ENCODE results near the gene TAGLN3. TPM values are rescaled to one million over a fixed set of nuclear protein-coding genes. Genes with fewer than 3 reads are reported as not detected.
A peak's percentile ranks its signal among the peaks of the same experiment; 100 is the strongest.

TAGLN3 gene
- total and polyA plus RNA-seq, 2 donors (not counting 1 experiment from before 2014, with no cell fraction given), result 0.10 to 0.33 TPM

GRCh38 chr3:112038863-112039262 is 40.1 kb downstream of the TAGLN3 start:
- peak in 1 of 2 donors; percentile 50 for DNase-seq (ENCODE audit: low read depth in 2 of 2)
- no peak overlapping the region for H2AFZ ChIP-seq (ENCODE audit: low read length)
- H4K20me1 ChIP-seq (ENCODE audit: control insufficient read depth, extremely low read depth, insufficient read depth, low read length), result no peaks in the 10 kb centered on the region
- H3K79me2 ChIP-seq (ENCODE audit: control insufficient read depth, insufficient read depth, low read length), result no peaks in the 10 kb centered on the region
- no peaks in the 10 kb centered on the region for H3K9me3 ChIP-seq (ENCODE audit: control insufficient read depth, insufficient read depth, low read depth, low read length)
- no peaks in the 10 kb centered on the region for H3K36me3 ChIP-seq (ENCODE audit: control insufficient read depth, insufficient read depth, low read length)
- H3K27me3 ChIP-seq (ENCODE audit: control insufficient read depth, insufficient read depth, low read length), result no peaks in the 10 kb centered on the region
- no peaks in the 10 kb centered on the region for H3K4me1 ChIP-seq (ENCODE audit: control insufficient read depth, extremely low read depth, insufficient read depth, low read length)
- no peak overlapping the region for H3K4me2 ChIP-seq (ENCODE audit: extremely low read depth, insufficient read depth, low read length)
- H3K27ac ChIP-seq (ENCODE audit: insufficient read depth, low read length), result no peak overlapping the region
- no peak for TF ChIP-seq EZH2 (IDR thresholded peaks at IDR 0.05; ENCODE audit: low read length, missing control alignments)
- no peak for TF ChIP-seq CTCF (conservative IDR thresholded peaks at IDR 0.05 in 1 of 2, IDR thresholded peaks at IDR 0.05 in 1 of 2; ENCODE audit: low read depth in 1 of 2, low read length in 2 of 2)
- no peak overlapping the region for H3K4me3 ChIP-seq (replicated peaks in 1 of 4; ENCODE audit: control extremely low read depth in 1 of 4, insufficient read depth in 1 of 4, low read depth in 3 of 4, low read length in 4 of 4)
- H3K9ac ChIP-seq (ENCODE audit: insufficient read depth, low read length), result no peak overlapping the region

- no peak overlapping the region for H3K4me2 ChIP-seq (ENCODE audit: extremely low read depth, insufficient read depth, low read length)
- H4K20me1 ChIP-seq (ENCODE audit: control insufficient read depth, extremely low read depth, insufficient read depth, low read length), result no peaks in the 10 kb centered on the region
These were observed 42.6 kb downstream of the TAGLN3 start for GRCh38 chr3:112041321-112041720.

GRCh38 chr3:112042842-112043280 is 44.1 kb downstream of the TAGLN3 start:
- no peaks in the 10 kb centered on the region for H3K4me1 ChIP-seq (ENCODE audit: control insufficient read depth, extremely low read depth, insufficient read depth, low read length)
- peak overlapping the region; percentile 28 for H2AFZ ChIP-seq (ENCODE audit: low read length)
- H3K9ac ChIP-seq (ENCODE audit: insufficient read depth, low read length), result no peak overlapping the region
- no peaks in the 10 kb centered on the region for H3K79me2 ChIP-seq (ENCODE audit: control insufficient read depth, insufficient read depth, low read length)
- DNase-seq (ENCODE audit: low read depth in 2 of 2), result no peak
- H4K20me1 ChIP-seq (ENCODE audit: control insufficient read depth, extremely low read depth, insufficient read depth, low read length), result no peaks in the 10 kb centered on the region
- TF ChIP-seq CTCF (conservative IDR thresholded peaks at IDR 0.05 in 1 of 2, IDR thresholded peaks at IDR 0.05 in 1 of 2; ENCODE audit: low read depth in 1 of 2, low read length in 2 of 2), result no peak
- no peak for TF ChIP-seq EZH2 (IDR thresholded peaks at IDR 0.05; ENCODE audit: low read length, missing control alignments)
- no peak overlapping the region for H3K27ac ChIP-seq (ENCODE audit: insufficient read depth, low read length)
- H3K27me3 ChIP-seq (ENCODE audit: control insufficient read depth, insufficient read depth, low read length), result no peaks in the 10 kb centered on the region
- H3K4me3 ChIP-seq (replicated peaks in 1 of 4; ENCODE audit: control extremely low read depth in 1 of 4, insufficient read depth in 1 of 4, low read depth in 3 of 4, low read length in 4 of 4), result no peak overlapping the region
- no peaks in the 10 kb centered on the region for H3K36me3 ChIP-seq (ENCODE audit: control insufficient read depth, insufficient read depth, low read length)
- H3K4me2 ChIP-seq (ENCODE audit: extremely low read depth, insufficient read depth, low read length), result no peak overlapping the region
- H3K9me3 ChIP-seq (ENCODE audit: control insufficient read depth, insufficient read depth, low read depth, low read length), result no peaks in the 10 kb centered on the region

More at GRCh38 chr3:112041321-112041720, 42.6 kb downstream of the TAGLN3 start:
- Histone ChIP-seq H3K27ac (ENCODE audit: insufficient read depth, low read length) (no peak overlapping the region), H3K9ac (ENCODE audit: insufficient read depth, low read length) (no peak overlapping the region), H3K4me1 (ENCODE audit: control insufficient read depth, extremely low read depth, insufficient read depth, low read length) (no peaks in the 10 kb centered on the region), H3K79me2 (ENCODE audit: control insufficient read depth, insufficient read depth, low read length) (no peaks in the 10 kb centered on the region), H2AFZ (ENCODE audit: low read length) (no peak overlapping the region), H3K9me3 (ENCODE audit: control insufficient read depth, insufficient read depth, low read depth, low read length) (no peaks in the 10 kb centered on the region), H3K4me3 (replicated peaks in 1 of 4; ENCODE audit: control extremely low read depth in 1 of 4, insufficient read depth in 1 of 4, low read depth in 3 of 4, low read length in 4 of 4) (no peak overlapping the region), H3K27me3 (ENCODE audit: control insufficient read depth, insufficient read depth, low read length) (no peaks in the 10 kb centered on the region), H3K36me3 (ENCODE audit: control insufficient read depth, insufficient read depth, low read length) (no peaks in the 10 kb centered on the region)
- DNase-seq (ENCODE audit: low read depth in 2 of 2), result no peak
- TF ChIP-seq EZH2 (IDR thresholded peaks at IDR 0.05; ENCODE audit: low read length, missing control alignments), result no peak
- TF ChIP-seq CTCF (conservative IDR thresholded peaks at IDR 0.05 in 1 of 2, IDR thresholded peaks at IDR 0.05 in 1 of 2; ENCODE audit: low read depth in 1 of 2, low read length in 2 of 2), result no peak
